ENCODE results near the gene CHN2.

CHN2 gene

DNA sequence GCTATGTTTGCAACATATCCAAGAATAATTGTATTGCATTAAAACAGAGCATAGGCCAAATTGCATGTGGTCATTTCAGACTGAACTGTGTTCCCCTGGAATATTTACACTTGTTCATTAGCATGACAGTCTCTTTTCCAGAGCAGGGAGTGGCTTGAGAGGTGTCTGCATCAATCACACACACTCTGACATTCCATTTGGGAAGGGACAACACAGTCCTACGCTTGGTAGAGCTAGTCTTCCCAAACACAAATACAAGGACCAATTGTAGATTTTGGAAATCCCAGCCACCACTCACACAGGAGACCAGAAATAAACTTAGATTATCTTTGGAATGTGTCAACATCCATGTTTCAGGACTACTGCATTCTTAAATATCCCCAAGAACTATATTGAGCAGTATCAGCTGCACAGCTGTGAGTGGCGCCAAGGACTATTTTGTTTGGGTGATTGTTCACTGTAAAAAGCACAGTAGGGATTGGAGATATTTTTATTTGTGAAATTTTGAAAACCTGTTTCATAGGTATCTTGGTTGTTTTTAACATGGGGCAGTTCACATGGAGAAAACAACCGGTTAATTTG lies 275.5 kb downstream of the CHN2 start:
- no peak for DNase-seq (ENCODE audit: low spot score)

DNA sequence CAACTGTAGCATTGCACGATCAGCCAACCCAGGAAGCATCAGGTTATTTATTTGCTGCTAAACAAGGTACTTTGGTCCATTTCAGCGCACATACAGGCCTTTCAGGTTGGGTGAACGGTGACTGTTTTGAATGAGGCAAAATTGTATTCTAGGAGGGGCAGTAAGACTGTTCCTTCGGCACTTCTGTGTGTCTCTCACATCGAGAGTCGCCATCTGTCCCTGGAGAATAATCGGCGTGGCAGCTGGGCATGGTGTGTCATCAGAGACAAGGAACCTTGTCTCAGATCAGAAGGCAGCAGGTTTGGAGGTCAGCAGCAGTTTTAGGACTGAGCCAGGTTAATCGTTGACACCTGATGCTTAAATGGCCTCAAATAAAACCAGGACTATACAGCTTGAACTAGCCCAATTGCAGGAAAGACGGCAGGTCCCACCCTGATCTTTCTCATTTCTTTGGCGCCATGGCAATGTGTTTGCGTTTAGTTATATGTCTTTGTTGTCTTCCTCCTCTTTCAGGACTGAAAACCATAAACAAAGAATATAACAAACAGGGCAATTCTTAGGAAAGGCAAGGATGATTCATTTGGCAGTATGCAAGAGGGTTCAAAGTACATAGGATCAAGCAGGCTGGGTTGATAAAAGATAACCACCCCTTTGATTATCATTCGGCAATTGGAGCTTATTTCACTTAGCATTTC lies 277.0 kb downstream of the CHN2 start:
- no peak for DNase-seq (ENCODE audit: low spot score)

DNA sequence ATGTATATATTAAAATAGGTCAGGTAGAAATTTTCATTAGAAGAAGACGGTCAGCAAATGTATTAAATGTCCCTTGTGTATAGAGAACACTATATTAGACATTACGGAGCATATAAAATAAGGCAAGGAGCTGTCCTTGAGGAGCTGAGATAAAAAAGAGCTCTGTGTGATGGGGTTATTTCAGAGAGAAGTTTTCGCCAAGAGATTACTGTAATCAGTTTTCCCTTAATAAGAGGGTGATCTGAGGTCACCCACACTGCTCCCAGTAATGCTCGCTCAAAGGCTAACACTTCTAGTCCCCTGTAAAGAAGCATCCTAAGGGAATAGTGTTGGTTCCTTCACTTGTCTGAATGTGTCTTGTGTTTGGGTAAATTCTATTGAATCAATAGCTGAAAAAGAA lies 282.3 kb downstream of the CHN2 start:
- DNase-seq (ENCODE audit: low spot score) = no peak

DNA sequence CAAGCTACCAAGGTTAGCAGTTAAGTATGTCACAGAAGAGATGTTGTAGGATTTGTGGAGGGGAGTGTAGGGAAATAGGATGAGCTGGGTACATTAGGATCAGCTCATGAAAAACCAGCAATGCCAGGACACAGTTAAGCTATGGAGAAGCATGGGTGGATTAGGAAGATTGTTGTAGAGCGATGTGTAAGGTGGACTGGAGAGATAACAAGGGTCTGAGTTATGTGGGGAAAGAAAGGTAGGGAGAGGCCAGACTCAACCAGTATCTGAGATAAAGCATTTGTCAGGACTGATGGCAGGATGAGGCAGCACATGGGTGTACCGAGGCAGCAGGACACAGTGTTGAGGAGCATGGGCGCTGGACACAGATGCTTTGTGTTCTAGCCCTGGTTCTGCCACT lies 283.7 kb downstream of the CHN2 start:
- no peak for DNase-seq (ENCODE audit: low spot score)

DNA sequence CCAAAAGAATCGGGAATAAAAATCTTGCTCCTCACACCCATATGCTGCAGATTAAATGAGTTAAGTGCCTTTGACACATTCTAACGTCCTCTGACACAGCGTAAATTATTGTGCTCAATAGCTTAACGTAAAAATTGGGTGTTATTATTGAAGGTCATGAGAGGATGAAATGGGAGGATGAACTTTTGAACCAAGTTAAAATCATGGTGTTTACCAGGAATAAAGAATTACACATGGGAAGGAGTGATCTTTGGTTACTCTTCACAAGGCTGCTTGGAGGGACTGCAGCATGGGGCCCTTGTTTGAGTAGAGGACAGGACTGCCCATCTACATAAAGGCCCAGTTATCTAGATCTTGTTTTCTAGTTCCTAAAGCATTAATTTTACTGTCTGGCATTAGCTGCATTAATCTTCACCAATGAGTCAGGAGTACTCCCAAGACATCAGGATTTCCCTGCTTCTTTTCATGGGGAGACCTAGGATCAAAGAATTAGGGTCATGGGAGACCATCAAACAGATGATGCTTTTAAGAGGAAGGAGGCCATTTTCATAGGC lies 284.2 kb downstream of the CHN2 start:
- DNase-seq (ENCODE audit: low spot score) = no peak

DNA sequence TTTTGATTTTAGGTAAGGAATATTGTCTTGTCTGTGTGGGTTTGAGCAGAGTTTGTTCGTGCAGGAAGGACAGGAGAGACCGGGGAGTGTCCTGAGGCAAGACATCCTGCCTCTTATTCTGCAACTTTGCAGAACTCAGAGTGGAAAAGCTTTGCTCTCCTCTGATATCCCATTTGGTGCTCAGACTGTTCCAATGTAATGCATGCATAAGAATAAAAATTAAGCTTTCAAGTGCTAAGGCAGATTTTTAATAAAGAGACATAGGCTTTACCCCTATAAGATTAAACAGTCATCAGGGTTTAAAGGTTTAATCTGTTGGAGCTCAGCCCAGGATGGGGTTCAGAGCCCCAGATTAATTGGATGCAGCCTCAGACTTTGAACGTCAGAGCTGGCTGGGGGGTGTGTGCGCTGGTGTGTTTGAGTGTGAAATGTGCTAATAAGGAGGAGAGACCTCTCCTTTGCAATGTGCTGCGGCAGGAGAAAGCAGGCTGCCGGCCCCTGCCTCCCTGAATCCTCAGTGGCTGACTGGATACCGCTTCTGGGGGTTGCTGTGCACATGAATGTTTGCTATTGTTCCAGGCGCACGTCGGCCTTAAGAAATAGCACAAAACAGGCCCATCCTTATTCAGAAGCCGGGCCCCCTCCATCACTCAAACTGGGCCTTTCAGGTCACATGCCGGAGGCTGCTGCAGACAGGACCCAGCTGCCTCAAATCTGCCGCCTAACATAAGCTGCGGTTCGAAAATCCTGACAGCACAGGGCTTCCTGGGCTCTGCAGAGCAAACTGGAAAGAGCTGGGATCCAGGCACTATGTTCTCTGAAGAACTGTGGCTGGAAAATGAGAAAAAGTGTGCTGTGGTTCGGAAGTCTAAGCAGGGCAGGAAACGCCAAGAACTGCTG lies 285.0 kb downstream of the CHN2 start:
- DNase-seq (ENCODE audit: low spot score) = no peak

DNA sequence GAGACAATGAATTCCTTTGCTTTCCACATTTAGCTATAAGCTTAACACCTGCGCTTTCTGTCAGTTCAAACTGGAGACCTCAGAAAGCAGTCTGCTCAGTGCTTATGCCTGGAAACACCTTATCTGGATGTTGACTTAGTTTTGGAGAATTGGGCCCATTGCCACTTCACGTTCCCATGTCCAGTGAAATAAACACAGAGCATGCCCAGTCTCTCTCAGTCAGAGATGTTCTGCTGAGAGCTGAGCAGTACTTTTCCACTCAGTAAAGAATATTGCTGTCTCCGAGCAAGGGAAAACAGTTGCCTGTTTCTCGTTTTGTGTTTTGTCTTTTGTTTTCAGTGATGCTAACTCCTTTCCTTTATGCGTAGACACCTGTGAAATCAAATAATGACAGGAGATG lies 285.9 kb downstream of the CHN2 start:
- no peak for DNase-seq (ENCODE audit: low spot score)

DNA sequence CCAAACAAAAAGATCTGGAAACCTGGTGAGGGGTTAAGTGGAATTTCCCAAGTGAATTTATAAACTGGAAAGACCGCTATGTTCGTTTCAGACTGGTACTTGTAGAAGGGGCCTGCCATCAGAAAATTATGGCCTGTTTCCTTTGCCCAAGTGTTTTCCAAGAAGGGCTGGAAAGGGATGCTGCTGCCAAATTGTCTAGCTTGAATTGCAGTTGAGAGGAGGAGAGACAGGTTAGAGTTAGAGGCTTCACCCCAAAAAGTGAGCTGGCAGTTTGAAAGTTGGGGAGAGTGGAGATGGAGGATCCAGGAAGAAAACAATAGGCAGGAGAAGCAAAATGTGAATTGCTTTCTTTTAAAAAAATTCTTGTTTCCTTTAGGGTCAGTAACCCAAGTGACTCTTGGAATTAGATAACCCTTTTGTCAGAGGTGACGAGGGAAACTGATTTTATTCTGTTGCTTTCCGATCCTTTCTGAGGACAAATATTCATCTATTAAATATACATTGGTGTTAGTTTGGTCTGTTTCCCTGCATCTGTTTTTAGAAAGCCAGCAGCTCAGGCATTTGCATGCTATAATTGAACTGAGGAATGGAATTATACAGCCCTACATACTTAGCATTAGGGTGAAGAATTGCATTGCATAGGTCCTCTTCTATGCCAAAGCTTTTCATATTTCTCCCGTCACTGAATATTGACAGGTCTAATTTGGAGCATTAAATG lies 286.5 kb downstream of the CHN2 start:
- no peak for DNase-seq (ENCODE audit: low spot score)

DNA sequence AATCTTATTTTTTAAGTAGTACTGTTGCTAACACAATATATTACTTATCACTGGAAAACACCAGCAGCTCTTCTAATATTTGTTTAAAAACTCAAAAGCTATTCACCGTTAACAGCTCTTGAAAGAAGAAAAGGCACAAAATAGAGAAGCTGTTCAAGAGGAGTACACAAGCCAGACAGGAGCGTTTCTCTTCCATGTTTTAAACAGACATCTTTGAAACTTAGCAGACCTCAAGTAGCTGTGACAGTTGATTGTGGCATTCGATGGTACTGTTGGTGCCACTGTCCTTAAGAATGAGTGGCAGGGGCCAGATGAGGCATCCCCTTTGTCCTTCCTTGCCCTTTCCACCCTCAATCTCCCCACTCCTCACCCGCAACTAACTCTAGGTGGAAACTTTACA lies 287.5 kb downstream of the CHN2 start:
- no peak for DNase-seq (ENCODE audit: low spot score)

DNA sequence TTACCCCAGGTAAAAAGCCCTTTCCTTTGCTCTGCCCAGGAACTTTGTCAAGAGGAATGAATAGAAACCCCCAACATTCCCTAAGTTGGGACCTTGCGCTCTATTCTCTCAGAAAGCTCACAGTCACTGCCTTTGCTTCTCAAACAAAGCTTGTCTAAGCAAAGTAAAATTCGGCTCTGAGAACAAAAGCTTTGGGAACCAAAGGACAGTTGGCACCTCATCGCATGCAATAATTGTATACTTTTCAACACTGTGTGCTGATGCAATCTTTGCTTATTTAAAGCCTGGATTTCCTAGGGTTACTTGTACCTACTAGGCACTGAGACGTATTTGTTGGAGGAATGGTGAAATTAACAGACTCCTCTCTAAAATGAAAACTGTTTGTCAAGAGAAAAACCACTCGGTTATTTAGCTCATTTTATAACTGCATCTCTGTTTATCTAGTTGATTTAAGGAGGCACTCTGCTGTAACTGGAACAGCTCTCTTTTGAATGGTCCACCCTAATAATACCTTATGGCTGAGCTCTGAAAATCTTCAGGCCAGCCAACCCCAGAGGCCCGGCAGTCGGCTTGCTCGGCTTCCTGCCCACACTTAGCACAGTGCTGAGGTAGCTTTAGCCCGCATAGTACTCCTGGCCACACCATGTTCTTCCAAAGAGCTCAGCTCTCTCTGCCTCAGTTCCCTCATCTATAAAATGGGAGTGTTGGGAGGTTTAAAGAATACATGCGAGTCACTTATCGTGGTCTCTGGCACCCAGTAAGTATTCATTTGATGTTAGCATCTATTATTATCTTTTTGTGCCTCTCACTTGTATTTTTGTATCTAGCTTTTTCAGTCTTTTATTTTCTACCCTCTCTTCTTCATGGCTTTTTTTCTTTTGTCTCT lies 288.9 kb downstream of the CHN2 start:
- DNase-seq (ENCODE audit: low spot score) = no peak

DNA sequence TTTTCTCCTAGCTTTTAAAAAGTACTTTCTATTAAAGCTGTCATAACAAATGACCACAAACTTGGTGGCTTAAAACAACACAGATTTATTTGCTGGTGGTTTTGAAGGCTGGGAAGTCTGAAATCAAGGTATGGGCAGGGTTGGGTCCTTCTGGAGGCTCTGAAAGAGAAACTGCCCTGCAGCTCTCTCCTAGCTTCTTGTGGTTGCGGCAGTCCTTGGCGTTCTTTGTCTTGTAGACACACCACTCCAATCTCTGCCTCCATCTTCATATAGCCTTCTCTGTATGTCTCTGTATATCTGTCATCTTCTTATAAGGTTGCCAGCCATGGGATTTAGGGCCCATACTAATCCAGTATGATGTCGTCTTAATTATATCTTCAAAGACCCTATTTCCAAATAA lies 289.7 kb downstream of the CHN2 start:
- DNase-seq (ENCODE audit: low spot score) = no peak

DNA sequence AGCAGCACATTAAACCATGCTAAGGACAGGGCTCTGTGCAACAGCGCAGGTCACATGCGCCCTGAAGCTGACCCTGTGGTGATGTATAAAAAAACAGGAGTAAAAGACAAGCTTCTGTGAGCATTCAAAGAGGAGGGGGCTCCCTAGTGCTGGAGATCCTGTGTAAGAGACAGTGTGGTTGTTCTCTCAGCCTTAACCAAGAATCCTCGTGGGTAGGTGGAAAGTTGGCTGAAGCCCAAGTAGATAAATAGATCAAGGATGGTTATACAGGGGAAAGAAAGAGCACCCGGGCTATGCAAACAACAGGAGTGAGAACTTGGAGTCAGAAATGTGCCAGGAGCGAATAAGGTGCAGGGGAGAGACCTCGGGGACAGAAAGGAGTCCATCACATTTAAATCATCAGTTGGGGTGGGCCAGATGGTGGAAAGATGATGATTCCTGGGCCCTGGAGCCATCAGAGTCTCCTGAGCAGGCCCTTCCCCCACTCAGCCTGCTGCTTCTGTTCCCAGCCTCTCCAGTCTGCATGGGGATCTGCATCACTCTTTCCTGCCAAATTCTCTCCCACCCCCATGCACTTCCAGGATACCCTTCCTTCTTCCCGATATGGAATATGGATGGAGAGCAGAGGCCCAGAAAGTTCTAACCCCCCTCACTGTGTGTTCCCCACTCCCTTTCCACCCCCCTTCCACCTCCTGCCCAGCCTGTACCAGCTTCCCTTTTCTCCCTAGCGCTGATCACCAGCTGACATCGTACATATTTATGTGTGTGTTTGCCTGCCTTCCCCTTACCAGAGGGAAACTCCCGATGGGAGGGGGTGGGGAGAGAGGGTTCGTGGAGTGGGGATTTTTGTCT lies 291.0 kb downstream of the CHN2 start:
- DNase-seq (ENCODE audit: low spot score) = no peak

DNA sequence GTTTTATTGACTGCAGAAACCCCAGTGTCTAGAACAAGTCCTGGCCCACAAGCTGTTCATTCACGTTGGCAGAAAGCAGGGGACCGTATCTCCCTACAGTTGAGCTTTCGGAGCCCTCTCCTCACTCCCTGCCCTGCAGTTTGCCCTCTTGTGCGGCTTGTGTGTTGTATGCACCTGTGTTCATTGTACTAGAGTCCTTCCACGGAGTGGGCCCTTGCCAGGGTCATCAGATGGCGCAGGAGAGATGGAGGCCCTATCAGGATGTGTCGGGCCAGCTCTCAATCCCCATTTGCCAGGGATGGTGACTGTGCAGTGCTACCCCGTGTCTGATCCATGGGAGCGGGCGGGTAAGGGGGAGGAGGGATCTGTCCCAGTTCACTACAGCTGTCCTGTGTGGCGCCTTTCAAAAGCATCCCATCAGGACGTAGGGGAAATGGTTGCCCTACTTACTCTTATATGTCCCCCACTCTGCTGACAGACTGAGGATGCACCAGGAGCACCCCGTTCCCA lies 291.7 kb downstream of the CHN2 start:
- no peak for DNase-seq (ENCODE audit: low spot score)

DNA sequence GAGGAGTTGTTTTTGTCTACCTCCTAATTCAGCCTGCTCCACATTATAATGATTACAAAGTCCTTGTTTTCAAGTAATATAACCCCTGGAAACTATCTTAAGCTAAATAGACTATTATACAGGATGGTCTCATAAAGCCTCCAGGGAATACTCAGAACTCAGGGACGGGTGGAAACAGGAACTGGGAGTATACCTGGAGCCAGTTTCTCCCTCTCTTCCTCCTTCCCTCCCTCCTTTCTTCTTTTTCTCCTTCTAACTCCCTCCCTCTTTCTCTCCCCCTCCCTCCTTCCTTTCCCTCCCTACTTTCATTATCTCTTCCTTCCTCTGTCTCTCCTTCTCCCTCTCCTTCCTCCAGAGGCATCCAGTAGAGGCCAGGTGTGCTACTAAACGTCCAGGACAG lies 292.8 kb downstream of the CHN2 start:
- DNase-seq (ENCODE audit: low spot score) = no peak

DNA sequence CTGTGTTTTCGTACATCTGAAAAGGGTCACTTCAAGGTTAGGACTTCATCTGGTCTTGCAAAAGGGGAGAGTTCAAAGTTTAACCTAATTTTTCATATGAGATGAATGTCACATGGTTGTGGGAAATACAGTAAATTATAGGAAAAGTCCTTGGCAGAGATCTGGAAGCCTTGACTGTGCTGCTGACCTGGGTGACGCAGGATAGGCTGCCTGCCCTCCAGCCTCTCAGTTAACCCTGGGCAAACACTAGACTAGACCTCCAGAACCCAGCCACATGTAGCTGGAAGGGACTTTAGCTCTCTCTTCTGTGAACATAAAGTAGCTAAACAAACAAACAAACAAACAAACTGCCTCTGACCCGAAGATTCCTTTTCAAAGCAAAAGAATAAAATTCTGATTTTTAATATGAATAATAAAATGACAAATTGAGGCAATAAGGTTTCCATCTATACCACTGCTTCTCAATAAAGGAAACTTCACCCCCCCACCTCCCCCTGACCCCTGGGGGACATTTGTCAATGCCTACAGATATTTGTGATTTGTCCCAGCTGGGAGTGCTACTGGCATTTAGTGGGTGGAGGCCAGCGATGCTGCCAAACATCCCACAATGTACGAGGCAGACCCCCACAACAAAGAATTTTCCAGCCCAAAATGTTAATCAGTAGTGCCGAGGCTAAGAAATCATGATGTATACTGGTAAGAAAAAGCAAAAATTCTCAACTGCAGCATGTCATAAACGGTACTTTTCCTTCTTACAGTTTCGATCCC lies 293.8 kb downstream of the CHN2 start:
- DNase-seq (ENCODE audit: low spot score) = no peak

DNA sequence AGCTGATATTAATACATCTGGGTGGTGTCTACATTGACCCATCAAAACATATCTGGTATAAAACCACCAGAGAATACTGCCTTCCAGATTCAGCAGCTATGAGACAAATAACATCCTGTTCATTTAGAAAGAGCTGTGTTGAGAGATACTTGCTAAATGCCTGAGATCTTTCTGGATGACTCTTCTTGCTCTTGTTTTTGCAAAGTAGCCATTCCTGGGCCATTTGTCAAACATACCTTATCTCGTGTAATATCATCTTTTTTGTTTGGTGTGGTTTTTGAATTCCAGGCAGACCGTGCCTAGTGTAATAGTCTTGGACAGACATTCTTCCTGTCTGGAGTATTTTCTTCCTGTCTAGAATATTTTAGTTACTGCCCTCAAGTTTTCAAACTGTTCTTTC lies 294.4 kb downstream of the CHN2 start:
- DNase-seq (ENCODE audit: low spot score) = no peak

DNA sequence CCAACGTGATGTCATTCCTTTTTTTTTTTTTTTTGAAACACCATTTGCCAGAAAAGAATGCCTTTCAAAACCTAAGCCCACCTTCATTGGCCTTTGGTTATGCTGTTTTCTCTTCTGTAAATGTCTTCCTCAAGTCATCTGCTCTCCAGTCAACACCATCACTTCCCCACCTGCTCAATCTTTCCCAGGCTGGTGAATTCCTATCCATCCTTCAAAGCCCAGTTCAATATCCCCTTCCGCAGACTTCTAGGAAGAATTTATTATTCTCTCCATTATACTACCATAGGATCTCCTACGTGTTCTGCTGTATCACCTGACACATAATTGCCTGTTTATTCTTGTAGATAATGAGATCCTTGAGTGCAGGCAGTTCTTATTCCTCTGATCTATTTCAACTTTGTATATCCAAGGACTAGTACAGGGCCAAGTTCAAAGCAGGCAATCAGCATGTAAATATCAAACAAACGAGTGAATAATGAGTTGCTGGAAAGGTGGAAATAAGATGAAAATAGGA lies 295.6 kb downstream of the CHN2 start:
- no peak for DNase-seq (ENCODE audit: low spot score)

DNA sequence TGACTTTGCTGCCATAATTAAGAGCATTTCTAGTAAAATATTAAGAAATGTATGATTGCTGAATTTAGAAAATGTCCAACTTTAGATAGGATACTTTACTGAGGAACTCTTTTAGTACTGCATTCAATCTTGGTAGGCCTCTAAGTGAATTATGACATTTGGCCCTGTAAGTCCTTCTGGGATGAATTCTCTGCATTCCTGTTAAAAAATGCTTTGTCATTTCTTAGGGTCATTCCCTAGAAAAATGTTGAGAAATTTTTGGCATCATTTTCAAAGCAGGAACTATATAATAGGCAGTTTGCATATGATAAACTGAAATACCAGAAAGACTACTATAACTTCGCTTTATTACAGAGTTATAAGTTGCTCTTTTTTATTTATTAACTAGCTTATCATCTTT lies 299.8 kb downstream of the CHN2 start:
- no peak for DNase-seq (ENCODE audit: low spot score)

DNA sequence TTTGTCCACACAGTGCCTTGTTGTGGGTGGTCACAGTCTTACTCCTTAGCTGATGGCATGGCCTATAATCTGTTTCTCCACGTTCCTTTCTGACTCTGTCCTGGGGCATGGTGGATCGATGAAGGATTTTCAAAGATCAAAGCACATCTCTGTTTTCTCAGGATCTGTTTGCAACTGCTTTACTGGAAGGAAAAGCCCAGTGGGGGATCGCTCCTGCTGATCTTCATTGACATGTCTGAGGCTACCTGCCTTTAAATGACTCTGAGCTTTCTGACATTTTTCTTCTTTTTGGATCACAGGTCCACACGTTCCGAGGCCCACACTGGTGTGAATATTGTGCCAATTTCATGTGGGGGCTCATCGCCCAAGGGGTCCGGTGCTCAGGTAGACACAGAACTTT lies 301.1 kb downstream of the CHN2 start:
- DNase-seq (ENCODE audit: low spot score) = no peak
